Astrocyte of the spinal cord (primary cell): ENCODE results near the gene NRG2.

Experiments
- DNase-seq: peaks from one replicate; pipeline ENCODE4 v3.0.0; 2011; ENCODE audit warnings: low read depth, low spot score
- H3K4me3 ChIP-seq: 2 replicates; pipeline ENCODE4 v1.5.1; 2011; ENCODE audit warnings: low read depth, mild to moderate bottlenecking, low read length, moderate library complexity
- in situ Hi-C: cut with HindIII; loops from 2 replicates; pipeline ENCODE4 v1.10.0; 2017; ENCODE audit warnings: low sequenced_read_pairs
- TF ChIP-seq, protein P1 (sequence below): IDR thresholded peaks from 2 replicates; pipeline ENCODE4 v1.5.1; 2012; ENCODE audit warnings: low read depth, mild to moderate bottlenecking, low read length, inconsistent platforms

NRG2 gene

DNA sequence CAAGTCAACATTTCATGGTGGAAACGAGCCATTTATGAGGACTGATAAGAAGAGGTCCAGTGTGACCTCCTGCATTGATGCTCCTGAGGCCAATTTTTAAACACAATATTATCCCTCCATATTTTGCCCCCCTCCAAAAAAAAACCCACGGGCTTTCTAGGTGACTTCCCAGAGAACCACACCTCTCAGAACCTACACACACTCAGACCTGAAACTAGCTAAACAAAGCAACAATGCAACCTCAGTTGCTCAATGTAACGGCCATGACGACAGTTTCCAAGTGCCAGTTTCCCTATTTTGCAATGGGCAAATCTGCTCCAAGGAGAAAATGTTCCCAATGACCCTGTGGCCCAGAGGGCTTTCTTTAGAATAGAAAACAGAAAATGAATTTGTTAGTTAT is 3.5 kb downstream of the NRG2 start:
- in situ Hi-C loops, result no loop called here
- TF ChIP-seq, protein P1, sequence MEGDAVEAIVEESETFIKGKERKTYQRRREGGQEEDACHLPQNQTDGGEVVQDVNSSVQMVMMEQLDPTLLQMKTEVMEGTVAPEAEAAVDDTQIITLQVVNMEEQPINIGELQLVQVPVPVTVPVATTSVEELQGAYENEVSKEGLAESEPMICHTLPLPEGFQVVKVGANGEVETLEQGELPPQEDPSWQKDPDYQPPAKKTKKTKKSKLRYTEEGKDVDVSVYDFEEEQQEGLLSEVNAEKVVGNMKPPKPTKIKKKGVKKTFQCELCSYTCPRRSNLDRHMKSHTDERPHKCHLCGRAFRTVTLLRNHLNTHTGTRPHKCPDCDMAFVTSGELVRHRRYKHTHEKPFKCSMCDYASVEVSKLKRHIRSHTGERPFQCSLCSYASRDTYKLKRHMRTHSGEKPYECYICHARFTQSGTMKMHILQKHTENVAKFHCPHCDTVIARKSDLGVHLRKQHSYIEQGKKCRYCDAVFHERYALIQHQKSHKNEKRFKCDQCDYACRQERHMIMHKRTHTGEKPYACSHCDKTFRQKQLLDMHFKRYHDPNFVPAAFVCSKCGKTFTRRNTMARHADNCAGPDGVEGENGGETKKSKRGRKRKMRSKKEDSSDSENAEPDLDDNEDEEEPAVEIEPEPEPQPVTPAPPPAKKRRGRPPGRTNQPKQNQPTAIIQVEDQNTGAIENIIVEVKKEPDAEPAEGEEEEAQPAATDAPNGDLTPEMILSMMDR, result no peak
- no peak overlapping the region for H3K4me3 ChIP-seq
- DNase-seq, result no peak

DNA sequence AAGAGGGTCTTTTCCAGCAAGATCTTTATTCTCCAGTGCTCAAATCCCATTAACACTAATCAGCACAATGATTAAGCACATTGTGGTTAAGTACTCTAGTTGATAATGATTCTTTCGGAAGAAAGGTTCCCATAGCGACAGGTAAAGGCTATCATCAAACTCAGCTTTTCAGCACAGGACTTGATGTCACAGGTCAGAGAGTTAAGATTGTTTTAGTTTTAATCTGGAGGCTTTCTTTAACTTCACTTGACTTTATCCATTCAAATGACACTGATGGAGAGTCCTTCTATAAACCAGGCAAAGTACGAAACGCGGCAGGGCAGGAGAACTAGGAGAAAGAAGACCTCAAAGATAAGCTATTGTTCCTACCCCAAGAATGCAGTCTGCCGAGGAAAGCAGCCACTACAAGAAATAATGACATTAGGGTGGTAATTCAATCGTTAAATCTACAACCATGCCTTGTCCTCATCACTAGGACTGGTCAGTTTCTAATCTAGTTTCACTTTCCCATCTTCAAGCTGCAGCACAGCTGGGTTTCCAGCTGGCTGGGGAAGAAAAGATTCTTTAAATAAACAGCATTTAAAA is 4.6 kb downstream of the NRG2 start:
- H3K4me3 ChIP-seq, result peak overlapping the region; percentile 40
- peak; percentile 70 for DNase-seq
- in situ Hi-C loops, result no loop called here
- TF ChIP-seq, protein P1, result no peak

DNA sequence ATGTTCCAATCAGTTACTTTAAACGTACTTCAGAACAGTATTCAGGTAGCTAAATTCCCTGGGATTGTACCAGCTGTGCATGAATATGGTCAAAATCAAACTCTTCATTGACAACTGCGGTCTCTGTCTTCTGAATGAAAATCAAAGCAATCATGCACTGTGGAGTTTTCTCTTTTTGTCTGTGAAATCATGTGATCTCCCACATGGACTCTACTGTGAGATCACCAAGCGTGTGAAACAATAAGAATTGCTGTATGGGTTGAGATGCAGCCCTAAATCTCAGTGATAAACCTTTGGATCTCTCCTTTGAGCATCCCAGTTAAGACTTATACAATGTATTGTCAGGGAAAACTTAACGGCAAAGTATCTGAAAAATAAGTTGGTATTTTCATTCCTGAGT is 6.1 kb downstream of the NRG2 start:
- in situ Hi-C loops, result no loop called here
- TF ChIP-seq, protein P1, result no peak
- DNase-seq, result no peak
- H3K4me3 ChIP-seq, result no peak overlapping the region

DNA sequence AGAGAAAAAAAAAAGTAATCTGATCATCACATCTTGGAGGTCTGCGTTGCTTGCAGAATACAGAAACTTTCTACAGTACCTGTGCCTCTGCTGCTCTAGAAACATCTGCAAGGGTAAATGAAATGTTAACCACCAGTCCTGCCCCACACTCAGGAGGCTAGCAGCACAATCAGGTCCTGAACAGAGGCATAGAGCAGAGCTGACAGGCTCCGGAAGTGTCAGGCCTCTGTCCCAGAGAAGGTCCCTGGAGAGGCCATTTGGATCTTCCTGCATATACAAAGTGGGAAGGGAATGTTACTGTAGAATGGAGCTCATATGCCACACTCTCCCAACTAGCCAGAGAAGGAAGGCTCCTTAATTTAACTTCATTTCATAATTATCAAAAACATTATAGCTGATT is 7.2 kb downstream of the NRG2 start:
- in situ Hi-C loops, result no loop called here
- DNase-seq, result no peak
- H3K4me3 ChIP-seq, result no peak overlapping the region
- TF ChIP-seq, protein P1, result no peak

DNA sequence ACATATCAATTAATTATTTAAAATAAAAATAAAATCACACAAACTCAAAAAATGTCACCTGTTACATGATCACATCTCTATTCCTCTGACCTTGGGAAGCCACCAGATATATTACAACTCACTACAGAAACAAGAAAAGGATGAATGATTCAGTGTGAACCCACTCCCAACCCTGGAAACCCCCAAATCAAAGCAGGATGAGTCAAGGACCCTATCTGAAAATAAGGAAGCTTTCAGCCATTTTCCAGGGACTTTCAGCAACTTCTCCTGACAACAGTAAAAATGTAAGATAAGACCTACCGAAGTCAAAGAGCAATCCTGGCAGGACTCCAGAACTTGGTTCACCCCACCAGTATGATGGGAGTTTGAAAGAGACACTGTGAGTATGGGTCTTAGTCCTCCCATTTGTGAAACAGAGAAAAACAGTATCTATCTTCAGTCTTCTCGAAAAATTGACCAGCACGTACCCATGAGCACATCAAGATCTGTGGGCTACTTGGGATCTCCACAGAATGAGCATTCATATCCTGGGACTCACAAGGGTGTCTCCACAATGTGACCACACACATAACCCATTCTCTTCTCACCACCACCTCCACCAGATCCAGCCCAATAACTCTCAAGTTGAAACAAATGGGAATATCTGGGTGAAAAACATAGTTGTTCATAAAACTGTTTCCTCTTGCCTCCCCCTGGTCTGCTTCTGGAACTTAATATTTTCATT is 9.9 kb downstream of the NRG2 start:
- TF ChIP-seq, protein P1, result no peak
- in situ Hi-C loops, result no loop called here
- no peak for DNase-seq
- no peak overlapping the region for H3K4me3 ChIP-seq

DNA sequence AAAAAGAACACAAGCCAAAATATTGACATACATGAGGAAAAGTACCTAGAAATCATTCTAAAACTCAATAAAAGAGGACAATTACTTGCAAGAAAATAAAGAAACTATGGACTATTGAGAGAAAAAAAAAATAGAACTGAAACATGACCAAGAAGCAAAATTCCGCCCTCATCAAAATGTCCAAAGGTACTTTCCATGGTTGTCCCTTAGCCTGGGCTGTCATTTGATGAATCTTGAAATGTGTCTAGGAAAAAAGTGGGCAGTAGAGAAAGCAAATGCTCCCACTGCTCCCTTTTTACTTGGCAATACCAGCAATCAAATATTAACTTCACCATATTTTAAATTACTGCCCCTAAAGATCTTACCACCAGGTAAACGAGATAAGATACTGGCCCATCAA is 10.8 kb downstream of the NRG2 start:
- TF ChIP-seq, protein P1, result no peak
- no peak for DNase-seq
- H3K4me3 ChIP-seq, result no peak overlapping the region
- in situ Hi-C loops, result no loop called here
